AG04450 (cell line): ENCODE data around the gene TUT4. TPM values are rescaled to one million over a fixed set of nuclear protein-coding genes. Genes with fewer than 3 reads are reported as not detected.

ENCODE experiments used
- CTCF ChIA-PET: fragments of 300-600, 350-600 bp; formaldehyde crosslinking; extraction: SDS; loops from one replicate; lab custom pipeline; 2022; ENCODE audit warnings: antibody characterized with exemption, inconsistent platforms; lab: Charles Lee
- POLR2A ChIA-PET: fragments of 350-600 bp; formaldehyde crosslinking; extraction: SDS; loops from one replicate; lab custom pipeline; 2021; ENCODE audit warnings: antibody characterized with exemption, inconsistent platforms; lab: Yijun Ruan, JAX
- DNase-seq: peaks from one replicate; pipeline ENCODE4 v3.0.0-alpha.2; 2011; ENCODE audit warnings: low read depth, low spot score
- H3K27ac ChIP-seq: one replicate; pipeline ENCODE4 v1.5.1; 2012; ENCODE audit warnings: low read depth, low read length, control low read depth
- H3K27me3 ChIP-seq: one replicate; pipeline ENCODE4 v1.6.0; 2012; ENCODE audit warnings: low read length; ENCODE audit not compliant: control insufficient read depth, insufficient read depth
- H3K4me3 ChIP-seq: 2 replicates; pipeline ENCODE4 v1.5.1; 2011; ENCODE audit warnings: mild to moderate bottlenecking, low read depth, low read length, control low read depth
- H3K9me3 ChIP-seq: 2 replicates; pipeline ENCODE4 v1.5.1; 2012; ENCODE audit warnings: low read length; ENCODE audit not compliant: control insufficient read depth, insufficient read depth
- polyA plus RNA-seq: library from polyadenylated mRNA; depleted of rRNA; stranded (reverse); fragments of >200 nt; gene quantifications from 2 replicates; pipeline ENCODE4 v1.2.3, GENCODE V29; 2011
- TF ChIP-seq, protein P1 (sequence below): IDR thresholded peaks from 2 replicates; pipeline ENCODE4 v1.5.1; 2011; ENCODE audit warnings: low read depth, low read length, control low read depth, inconsistent platforms

TUT4 gene
- polyA plus RNA-seq, 1 experiment, result 30.0 TPM

DNA sequence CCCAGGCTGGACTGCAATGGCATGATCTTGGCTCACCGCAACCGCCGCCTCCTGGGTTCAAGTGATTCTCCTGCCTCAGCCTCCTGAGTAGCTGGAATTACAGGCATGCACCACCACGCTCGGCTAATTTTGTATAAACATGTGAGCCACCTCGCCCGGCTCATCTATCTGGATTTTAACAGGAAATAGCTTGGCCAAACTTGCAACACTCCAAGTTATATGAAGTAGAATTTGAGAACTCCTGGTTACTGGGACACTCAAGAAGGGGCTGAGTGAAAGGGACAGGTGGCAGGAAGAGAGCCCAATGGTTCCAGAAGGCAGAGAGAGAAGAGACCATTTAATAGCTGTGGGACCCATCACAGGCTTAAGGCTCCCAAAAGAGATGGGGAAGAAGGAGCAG, 46.3 kb upstream of the TUT4 start:
- TF ChIP-seq, protein P1, sequence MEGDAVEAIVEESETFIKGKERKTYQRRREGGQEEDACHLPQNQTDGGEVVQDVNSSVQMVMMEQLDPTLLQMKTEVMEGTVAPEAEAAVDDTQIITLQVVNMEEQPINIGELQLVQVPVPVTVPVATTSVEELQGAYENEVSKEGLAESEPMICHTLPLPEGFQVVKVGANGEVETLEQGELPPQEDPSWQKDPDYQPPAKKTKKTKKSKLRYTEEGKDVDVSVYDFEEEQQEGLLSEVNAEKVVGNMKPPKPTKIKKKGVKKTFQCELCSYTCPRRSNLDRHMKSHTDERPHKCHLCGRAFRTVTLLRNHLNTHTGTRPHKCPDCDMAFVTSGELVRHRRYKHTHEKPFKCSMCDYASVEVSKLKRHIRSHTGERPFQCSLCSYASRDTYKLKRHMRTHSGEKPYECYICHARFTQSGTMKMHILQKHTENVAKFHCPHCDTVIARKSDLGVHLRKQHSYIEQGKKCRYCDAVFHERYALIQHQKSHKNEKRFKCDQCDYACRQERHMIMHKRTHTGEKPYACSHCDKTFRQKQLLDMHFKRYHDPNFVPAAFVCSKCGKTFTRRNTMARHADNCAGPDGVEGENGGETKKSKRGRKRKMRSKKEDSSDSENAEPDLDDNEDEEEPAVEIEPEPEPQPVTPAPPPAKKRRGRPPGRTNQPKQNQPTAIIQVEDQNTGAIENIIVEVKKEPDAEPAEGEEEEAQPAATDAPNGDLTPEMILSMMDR, result no peak
- H3K27ac ChIP-seq, result no peak overlapping the region
- CTCF ChIA-PET, result no interaction called here
- POLR2A ChIA-PET, result interaction anchor here (0.7 kb wide), 1 partner anchor 587 kb away, joined by 4 read pairs; no protein-coding TSS in a partner anchor
- no peak overlapping the region for H3K4me3 ChIP-seq
- no peak for DNase-seq
- peaks cover 3% of the 10 kb centered on the region for H3K27me3 ChIP-seq
- H3K9me3 ChIP-seq, result no peaks in the 10 kb centered on the region

DNA sequence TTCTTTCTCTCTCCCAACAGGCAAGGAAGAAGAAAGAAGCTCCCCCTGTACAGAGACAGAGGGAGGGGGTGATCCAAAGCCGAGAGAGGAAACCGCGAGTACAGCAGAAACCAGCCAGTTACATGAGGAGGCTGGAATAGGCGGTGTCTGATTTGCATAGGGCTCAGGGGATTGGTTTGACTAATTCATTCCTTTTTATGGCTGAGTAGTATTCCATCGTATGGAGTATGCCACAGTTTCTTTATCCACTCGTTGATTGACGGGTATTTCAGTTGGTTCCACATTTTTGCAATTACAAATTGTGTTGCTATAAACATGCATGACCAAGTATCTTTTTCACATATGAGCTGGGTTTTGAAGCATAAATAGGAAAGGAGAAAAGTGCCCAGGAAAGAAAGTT, 45.8 kb upstream of the TUT4 start:
- ChIA-PET CTCF (no interaction called here), POLR2A (interaction anchor here (0.7 kb wide), 1 partner anchor 588 kb away, joined by 4 read pairs; no protein-coding TSS in a partner anchor)
- H3K27ac ChIP-seq, result no peak overlapping the region
- H3K4me3 ChIP-seq, result no peak overlapping the region
- peaks cover 3% of the 10 kb centered on the region for H3K27me3 ChIP-seq
- H3K9me3 ChIP-seq, result no peaks in the 10 kb centered on the region
- DNase-seq, result no peak
- TF ChIP-seq, protein P1, result no peak

DNA sequence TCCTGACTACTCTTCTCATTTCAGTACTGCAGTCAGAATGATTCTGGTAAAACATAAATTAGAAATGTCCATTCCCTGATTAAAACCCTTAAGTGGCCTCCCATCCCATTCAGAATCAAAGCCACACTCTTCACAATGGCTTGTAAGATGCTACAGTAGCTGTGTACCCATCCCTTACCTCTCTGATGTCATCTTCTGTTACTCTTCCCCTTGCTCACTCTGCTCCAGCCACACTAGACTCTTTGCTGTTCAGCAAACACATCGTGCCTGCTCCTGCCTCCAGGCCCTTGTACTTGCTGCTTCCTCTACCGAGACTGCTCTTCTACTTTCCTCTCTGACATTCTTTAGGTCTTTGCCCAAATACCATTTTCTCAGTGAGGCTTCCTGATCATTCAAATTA, 45.0 kb upstream of the TUT4 start:
- DNase-seq, result no peak
- Histone ChIP-seq H3K9me3 (no peaks in the 10 kb centered on the region), H3K27me3 (peaks cover 3% of the 10 kb centered on the region), H3K4me3 (no peak overlapping the region), H3K27ac (no peak overlapping the region)
- TF ChIP-seq, protein P1, result no peak
- CTCF ChIA-PET, result no interaction called here
- POLR2A ChIA-PET, result no interaction called here

DNA sequence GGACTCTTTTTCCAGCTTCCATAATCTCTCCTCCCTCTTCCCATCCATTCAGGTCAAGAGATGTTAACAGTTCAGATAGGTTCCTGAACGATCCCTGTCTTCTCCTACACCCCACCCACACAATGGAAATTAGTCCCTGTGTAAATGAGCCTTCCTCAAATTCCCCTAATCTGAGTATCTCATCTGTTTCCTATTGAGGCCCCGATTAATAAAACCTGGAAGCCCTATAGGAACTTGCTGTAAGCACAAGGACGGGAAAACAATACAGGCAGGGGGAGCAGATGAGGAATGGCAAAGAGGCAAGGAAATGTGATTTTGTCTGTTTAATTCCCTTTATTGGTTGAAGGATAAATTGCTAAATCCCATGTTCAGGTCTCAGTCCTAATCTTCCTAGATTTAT, 42.2 kb upstream of the TUT4 start:
- DNase-seq, result no peak
- Histone ChIP-seq H3K27ac (no peak overlapping the region), H3K9me3 (no peaks in the 10 kb centered on the region), H3K4me3 (no peak overlapping the region), H3K27me3 (peaks cover 3% of the 10 kb centered on the region)
- TF ChIP-seq, protein P1, result no peak
- POLR2A ChIA-PET, result no interaction called here
- CTCF ChIA-PET, result no interaction called here

DNA sequence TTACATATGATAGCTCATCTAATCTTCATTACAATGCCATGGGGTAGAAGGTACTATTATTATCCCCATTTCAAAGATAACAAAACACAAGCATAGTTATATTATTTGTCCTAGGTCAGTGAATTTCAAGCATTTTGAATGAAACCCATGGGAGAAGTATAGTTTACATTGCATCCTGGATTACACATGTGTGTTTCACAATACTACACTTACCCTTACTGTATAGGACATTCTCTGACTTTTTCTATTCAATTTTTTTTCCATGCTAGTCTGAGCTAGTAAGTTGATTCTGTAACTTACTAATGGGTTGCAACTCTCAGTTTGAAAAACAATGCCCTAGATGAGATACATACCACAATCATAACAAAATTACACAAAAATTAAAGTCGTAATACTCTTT, 40.6 kb upstream of the TUT4 start:
- CTCF ChIA-PET, result interaction anchor here (0.6 kb wide), 1 partner anchor 685 kb away, joined by 7 read pairs; no protein-coding TSS in a partner anchor
- POLR2A ChIA-PET, result no interaction called here
- no peak for DNase-seq
- no peak overlapping the region for H3K4me3 ChIP-seq
- H3K27me3 ChIP-seq, result peaks cover 7% of the 10 kb centered on the region
- no peaks in the 10 kb centered on the region for H3K9me3 ChIP-seq
- H3K27ac ChIP-seq, result no peak overlapping the region
- TF ChIP-seq, protein P1, result no peak
